SK-N-SH (cell line): ENCODE results near the gene SERTAD2. TPM values are rescaled to one million over a fixed set of nuclear protein-coding genes. Genes with fewer than 3 reads are reported as not detected.

Source experiments
- CTCF ChIA-PET: fragments of 300-600, 350-600 bp; formaldehyde crosslinking; extraction: SDS; loops from one replicate; lab custom pipeline; 2021; lab: Yijun Ruan, JAX
- POLR2A ChIA-PET: fragments of 350-600 bp; sonication (Branson Sonifier 250); formaldehyde crosslinking; extraction: SDS; loops from one replicate; lab custom pipeline; 2020; ENCODE audit warnings: antibody characterized with exemption, inconsistent platforms; lab: Yijun Ruan, JAX
- DNase-seq: peaks from one replicate; pipeline ENCODE4 v3.0.0; 2012
- H2AFZ ChIP-seq: fragments of 200-600 bp; sonication (generic); 2 replicates; pipeline ENCODE4 v1.8.1; 2016; ENCODE audit warnings: antibody characterized with exemption, mild to moderate bottlenecking, low read depth
- H3F3A ChIP-seq: fragments of 200-600 bp; sonication (generic); replicated peaks from 2 replicates; pipeline ENCODE3; 2016; ENCODE audit warnings: antibody characterized with exemption, mild to moderate bottlenecking; ENCODE audit not compliant: insufficient read depth
- H3K27ac ChIP-seq, 2 experiments: fragments of 200-500 bp in 1 of 2; fragments of 200-600 bp in 1 of 2; sonication (Bioruptor generic) in 1 of 2; sonication (generic), shearing (Covaris generic) in 1 of 2; 2 replicates each; pipeline versions ENCODE4 v1.5.1 to v1.6.1; 2014 to 2016; ENCODE audit warnings: low read depth in 2 of 2, inconsistent platforms in 1 of 2, low read length in 1 of 2, mild to moderate bottlenecking in 1 of 2, mixed read lengths in 1 of 2
- H3K27me3 ChIP-seq: fragments of 200-600 bp; sonication (generic), shearing (Covaris generic); 2 replicates; pipeline ENCODE4 v1.6.1; 2016; ENCODE audit warnings: mixed run types; ENCODE audit not compliant: insufficient read depth
- H3K36me3 ChIP-seq, 2 experiments: fragments of 200-500 bp in 1 of 2; fragments of 200-600 bp in 1 of 2; sonication (Bioruptor generic) in 1 of 2; sonication (generic) in 1 of 2; replicated peaks in 1 of 2; 2 replicates each; pipeline versions ENCODE3 to v1.5.1; 2014 to 2016; ENCODE audit warnings: low read length in 1 of 2, mild to moderate bottlenecking in 1 of 2; ENCODE audit not compliant: insufficient read depth in 2 of 2, control insufficient read depth in 1 of 2
- H3K4me1 ChIP-seq, 2 experiments: fragments of 200-500 bp in 1 of 2; fragments of 200-600 bp in 1 of 2; sonication (Bioruptor generic) in 1 of 2; sonication (generic), shearing (Covaris generic) in 1 of 2; 2 replicates each; pipeline versions ENCODE4 v1.5.1 to v1.6.1; 2014 to 2016; ENCODE audit warnings: low read depth in 1 of 2, low read length in 1 of 2, mixed run types in 1 of 2; ENCODE audit not compliant: insufficient read depth in 2 of 2, control insufficient read depth in 1 of 2
- H3K4me2 ChIP-seq: fragments of 200-600 bp; sonication (generic), shearing (Covaris generic); 2 replicates; pipeline ENCODE4 v1.6.1; 2017; ENCODE audit warnings: mixed run types
- H3K4me3 ChIP-seq, 2 experiments: fragments of 200-500 bp in 1 of 2; fragments of 200-600 bp in 1 of 2; sonication (Bioruptor generic) in 1 of 2; sonication (generic), shearing (Covaris generic) in 1 of 2; 2 replicates each; pipeline versions ENCODE4 v1.5.1 to v1.8.1; 2014 to 2016; ENCODE audit warnings: low read depth in 2 of 2, inconsistent platforms in 1 of 2, low read length in 1 of 2, mild to moderate bottlenecking in 1 of 2, mixed read lengths in 1 of 2, moderate library complexity in 1 of 2
- H3K79me2 ChIP-seq: fragments of 200-600 bp; sonication (generic); 2 replicates; pipeline ENCODE4 v1.8.1; 2017; ENCODE audit warnings: mild to moderate bottlenecking; ENCODE audit not compliant: insufficient read depth
- H3K9ac ChIP-seq: fragments of 200-600 bp; sonication (generic); 2 replicates; pipeline ENCODE4 v1.6.1; 2017; ENCODE audit warnings: mixed run types
- H3K9me2 ChIP-seq: fragments of 200-600 bp; sonication (generic); 2 replicates; pipeline ENCODE4 v1.6.1; 2017; ENCODE audit warnings: mixed run types
- H3K9me3 ChIP-seq: fragments of 200-600 bp; sonication (generic); 2 replicates; pipeline ENCODE4 v1.6.1; 2017; ENCODE audit warnings: mixed run types, mild to moderate bottlenecking, moderate library complexity
- H4K20me1 ChIP-seq: fragments of 200-600 bp; sonication (generic); 2 replicates; pipeline ENCODE4 v1.6.1; 2017; ENCODE audit warnings: mild to moderate bottlenecking, mixed run types; ENCODE audit not compliant: insufficient read depth
- CTCF ChIP-seq: fragments of 200-600 bp; sonication (generic); IDR thresholded peaks from 2 replicates; pipeline ENCODE4 v1.6.1; 2017; ENCODE audit warnings: antibody characterized with exemption, mild to moderate bottlenecking, moderate library complexity
- ELF1 ChIP-seq: IDR thresholded peaks from 2 replicates; pipeline ENCODE4 v1.4.0; 2012
- FOSL2 ChIP-seq: IDR thresholded peaks from 2 replicates; pipeline ENCODE4 v1.4.0; 2012; ENCODE audit warnings: low read depth, mild to moderate bottlenecking, moderate library complexity, borderline replicate concordance
- MAX ChIP-seq: IDR thresholded peaks from 2 replicates; pipeline ENCODE4 v1.4.0; 2012; ENCODE audit warnings: low read depth
- NFIC ChIP-seq: IDR thresholded peaks from 2 replicates; pipeline ENCODE4 v1.4.0; 2012; ENCODE audit warnings: borderline replicate concordance
- PBX3 ChIP-seq: IDR thresholded peaks from 2 replicates; pipeline ENCODE4; 2012
- POLR2AphosphoS5 ChIP-seq: IDR thresholded peaks from 2 replicates; pipeline ENCODE4 v1.6.1; 2012; ENCODE audit warnings: low read depth, low read length
- RAD21 ChIP-seq: IDR thresholded peaks from 2 replicates; pipeline ENCODE4 v1.6.1; 2012; ENCODE audit warnings: mild to moderate bottlenecking, low read length
- SMC3 ChIP-seq: IDR thresholded peaks from 2 replicates; pipeline ENCODE4 v1.6.1; 2012; ENCODE audit warnings: low read depth, low read length, improper control_type of control experiment
- TAF1 ChIP-seq: IDR thresholded peaks from 2 replicates; pipeline ENCODE4 v1.6.1; 2012; ENCODE audit warnings: low read depth, mild to moderate bottlenecking, low read length, moderate library complexity, borderline replicate concordance
- TEAD4 ChIP-seq: IDR thresholded peaks from 2 replicates; pipeline ENCODE4 v1.4.0; 2012; ENCODE audit warnings: mild to moderate bottlenecking, borderline replicate concordance; ENCODE audit not compliant: insufficient read depth
- YY1 ChIP-seq: IDR thresholded peaks from 2 replicates; pipeline ENCODE4 v1.4.0; 2012; ENCODE audit warnings: low read depth, mild to moderate bottlenecking
- WGBS: methylation state at CpG from one replicate; pipeline ENCODE4 v1.1.6; 2017; ENCODE audit warnings: low lambda C conversion rate; 5-methylcytosine and 5-hydroxymethylcytosine counted together
- polyA plus RNA-seq, 3 experiments: library from polyadenylated mRNA; depleted of rRNA; stranded (reverse); fragments of >200 nt; gene quantifications; 2 replicates each; pipeline ENCODE4 v1.2.3, GENCODE V29; 2012
- TF ChIP-seq, protein P1 (sequence below): IDR thresholded peaks from 2 replicates; pipeline ENCODE4 v1.6.1; 2012; ENCODE audit warnings: mild to moderate bottlenecking, low read depth, low read length, moderate library complexity
- TF ChIP-seq, protein P2 (sequence below): IDR thresholded peaks from 2 replicates; pipeline ENCODE4 v1.4.0; 2012; ENCODE audit warnings: low read depth, borderline replicate concordance

Gene SERTAD2
- polyA plus RNA-seq, 1 of the 3 experiments (the other 2 are of a cell fraction): 9.1 TPM

DNA sequence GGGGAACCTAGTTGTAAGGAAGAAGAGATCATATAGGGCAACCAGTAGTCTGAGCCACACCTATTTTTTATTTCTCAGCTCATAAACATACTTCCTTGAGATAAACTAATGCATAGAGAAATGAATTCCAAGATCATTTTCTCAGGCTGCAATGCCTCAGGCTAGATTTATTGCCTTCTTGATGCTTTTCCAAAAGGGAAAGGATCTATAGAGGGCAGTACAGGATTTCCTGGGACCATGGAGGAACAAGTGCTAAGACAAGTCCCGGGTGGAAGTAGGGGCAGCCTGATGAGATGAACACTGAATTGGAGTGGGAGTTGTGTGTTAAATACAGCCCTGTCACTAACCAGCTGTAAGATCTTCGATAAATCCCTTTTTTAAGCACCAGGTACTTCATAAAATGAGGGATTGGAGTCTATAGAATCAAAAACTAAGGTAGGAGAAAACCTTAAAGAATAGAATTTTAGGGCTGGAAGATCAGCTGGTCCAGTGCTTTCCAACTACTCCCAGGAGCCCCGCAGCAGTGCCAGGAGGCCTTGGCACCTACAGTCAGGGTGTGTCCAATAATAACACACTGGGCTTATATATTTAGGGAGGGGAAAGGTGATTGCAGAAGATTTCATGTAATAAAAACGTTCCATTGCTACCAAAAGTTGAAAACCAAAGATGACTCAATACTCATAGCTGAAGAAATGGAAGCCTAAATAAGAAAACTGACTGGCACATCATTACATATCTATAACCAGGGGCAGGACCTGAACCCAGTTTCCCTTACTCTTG is 58.1 kb downstream of the SERTAD2 start:
- ChIA-PET POLR2A (no interaction called here), CTCF (interaction anchor here (0.5 to 3.2 kb wide), 7 partner anchors 8 to 278 kb away, joined by 3 to 15 read pairs (median 3); no protein-coding TSS in a partner anchor)
- H3K27ac ChIP-seq: 0 out of 4 replicates have a peak overlapping the region, but pooled peaks of 1 of the 2 experiments have one; percentile 74
- H3K4me1 ChIP-seq: peaks cover 10 to 20% of the 10 kb centered on the region in 2 experiments; a peak in 1 of 4 replicates
- no peak overlapping the region for H3K4me3 ChIP-seq
- 72% methylated on average over 4 of the region's 4 CpGs for WGBS
- DNase-seq: no peak
- H3K4me2 ChIP-seq: no peak overlapping the region
- H2AFZ ChIP-seq: no peak overlapping the region
- H3K9ac ChIP-seq: no peak overlapping the region
- H4K20me1 ChIP-seq: no peaks in the 10 kb centered on the region
- H3F3A ChIP-seq: peaks cover 32% of the 10 kb centered on the region
- H3K79me2 ChIP-seq: no peaks in the 10 kb centered on the region
- TF ChIP-seq RAD21 (peak; percentile 60), MAX (no peak), SMC3 (peak; percentile 30), CTCF (peak; percentile 27)
- peaks cover 18 to 22% of the 10 kb centered on the region in 2 experiments for H3K36me3 ChIP-seq
- H3K9me3 ChIP-seq: no peaks in the 10 kb centered on the region
- no peaks in the 10 kb centered on the region for H3K9me2 ChIP-seq
- H3K27me3 ChIP-seq: no peaks in the 10 kb centered on the region

DNA sequence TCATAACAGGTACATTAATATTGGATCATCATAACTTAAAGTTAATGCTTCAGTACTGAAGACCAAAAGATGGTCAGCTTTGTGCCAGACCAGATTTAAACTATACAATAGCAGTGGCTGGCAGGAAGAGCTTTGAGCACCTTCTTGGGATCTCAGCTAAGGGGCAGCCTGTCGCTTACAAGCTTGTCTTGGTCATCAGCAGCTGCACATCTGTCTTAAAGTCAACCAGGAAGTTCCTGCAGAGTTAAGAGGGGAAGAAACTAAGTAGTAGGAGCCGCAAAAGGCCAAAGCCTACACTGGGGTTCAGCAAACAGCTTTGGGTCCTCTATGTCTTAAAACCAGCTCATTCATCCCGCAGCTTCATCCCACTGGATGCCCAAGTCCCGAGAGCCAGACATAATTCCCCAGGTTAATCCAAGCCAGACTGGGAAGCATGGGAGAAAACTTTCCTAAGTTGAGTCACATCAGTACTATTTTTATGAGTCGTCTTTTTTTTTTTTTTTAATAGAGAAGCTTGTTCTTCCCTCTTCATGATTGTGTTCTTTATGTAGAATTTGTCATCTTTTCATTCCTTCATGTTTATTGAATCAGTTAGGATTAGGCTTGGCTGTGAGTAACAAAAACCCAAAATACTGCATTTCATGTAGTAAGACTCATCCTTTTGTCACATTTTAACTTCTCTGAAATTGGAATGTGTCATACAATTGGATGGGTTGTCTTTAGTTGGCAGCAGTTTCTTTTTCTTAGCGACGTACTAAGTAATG is 59.3 kb downstream of the SERTAD2 start:
- WGBS: 51% methylated on average over 7 of the region's 7 CpGs
- TF ChIP-seq, protein P1, sequence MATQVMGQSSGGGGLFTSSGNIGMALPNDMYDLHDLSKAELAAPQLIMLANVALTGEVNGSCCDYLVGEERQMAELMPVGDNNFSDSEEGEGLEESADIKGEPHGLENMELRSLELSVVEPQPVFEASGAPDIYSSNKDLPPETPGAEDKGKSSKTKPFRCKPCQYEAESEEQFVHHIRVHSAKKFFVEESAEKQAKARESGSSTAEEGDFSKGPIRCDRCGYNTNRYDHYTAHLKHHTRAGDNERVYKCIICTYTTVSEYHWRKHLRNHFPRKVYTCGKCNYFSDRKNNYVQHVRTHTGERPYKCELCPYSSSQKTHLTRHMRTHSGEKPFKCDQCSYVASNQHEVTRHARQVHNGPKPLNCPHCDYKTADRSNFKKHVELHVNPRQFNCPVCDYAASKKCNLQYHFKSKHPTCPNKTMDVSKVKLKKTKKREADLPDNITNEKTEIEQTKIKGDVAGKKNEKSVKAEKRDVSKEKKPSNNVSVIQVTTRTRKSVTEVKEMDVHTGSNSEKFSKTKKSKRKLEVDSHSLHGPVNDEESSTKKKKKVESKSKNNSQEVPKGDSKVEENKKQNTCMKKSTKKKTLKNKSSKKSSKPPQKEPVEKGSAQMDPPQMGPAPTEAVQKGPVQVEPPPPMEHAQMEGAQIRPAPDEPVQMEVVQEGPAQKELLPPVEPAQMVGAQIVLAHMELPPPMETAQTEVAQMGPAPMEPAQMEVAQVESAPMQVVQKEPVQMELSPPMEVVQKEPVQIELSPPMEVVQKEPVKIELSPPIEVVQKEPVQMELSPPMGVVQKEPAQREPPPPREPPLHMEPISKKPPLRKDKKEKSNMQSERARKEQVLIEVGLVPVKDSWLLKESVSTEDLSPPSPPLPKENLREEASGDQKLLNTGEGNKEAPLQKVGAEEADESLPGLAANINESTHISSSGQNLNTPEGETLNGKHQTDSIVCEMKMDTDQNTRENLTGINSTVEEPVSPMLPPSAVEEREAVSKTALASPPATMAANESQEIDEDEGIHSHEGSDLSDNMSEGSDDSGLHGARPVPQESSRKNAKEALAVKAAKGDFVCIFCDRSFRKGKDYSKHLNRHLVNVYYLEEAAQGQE: no peak
- TF ChIP-seq, protein P2, sequence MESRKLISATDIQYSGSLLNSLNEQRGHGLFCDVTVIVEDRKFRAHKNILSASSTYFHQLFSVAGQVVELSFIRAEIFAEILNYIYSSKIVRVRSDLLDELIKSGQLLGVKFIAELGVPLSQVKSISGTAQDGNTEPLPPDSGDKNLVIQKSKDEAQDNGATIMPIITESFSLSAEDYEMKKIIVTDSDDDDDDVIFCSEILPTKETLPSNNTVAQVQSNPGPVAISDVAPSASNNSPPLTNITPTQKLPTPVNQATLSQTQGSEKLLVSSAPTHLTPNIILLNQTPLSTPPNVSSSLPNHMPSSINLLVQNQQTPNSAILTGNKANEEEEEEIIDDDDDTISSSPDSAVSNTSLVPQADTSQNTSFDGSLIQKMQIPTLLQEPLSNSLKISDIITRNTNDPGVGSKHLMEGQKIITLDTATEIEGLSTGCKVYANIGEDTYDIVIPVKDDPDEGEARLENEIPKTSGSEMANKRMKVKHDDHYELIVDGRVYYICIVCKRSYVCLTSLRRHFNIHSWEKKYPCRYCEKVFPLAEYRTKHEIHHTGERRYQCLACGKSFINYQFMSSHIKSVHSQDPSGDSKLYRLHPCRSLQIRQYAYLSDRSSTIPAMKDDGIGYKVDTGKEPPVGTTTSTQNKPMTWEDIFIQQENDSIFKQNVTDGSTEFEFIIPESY: no peak
- no peak; the same call in 1 of the 2 replicates for TF ChIP-seq NFIC
- TF ChIP-seq ELF1: no peak
- no peak for TF ChIP-seq POLR2AphosphoS5
- TF ChIP-seq YY1: no peak
- TF ChIP-seq PBX3: peak; percentile 18; the same call in 1 of the 2 replicates
- no peak for TF ChIP-seq TEAD4
- TF ChIP-seq FOSL2: peak; percentile 30; the same call in 1 of the 2 replicates
- TF ChIP-seq TAF1: no peak

More for the DNA sequence above, 59.3 kb downstream of the SERTAD2 start:
- H3K9ac ChIP-seq: no peak overlapping the region
- POLR2A ChIA-PET: no interaction called here
- peaks cover 26 to 34% of the 10 kb centered on the region in 2 experiments for H3K36me3 ChIP-seq
- no peaks in the 10 kb centered on the region for H4K20me1 ChIP-seq
- H3K9me3 ChIP-seq: no peaks in the 10 kb centered on the region
- no peak for DNase-seq
- CTCF ChIA-PET: interaction anchor here (0.6 to 3.2 kb wide), 7 partner anchors 7 to 278 kb away, joined by 3 to 15 read pairs (median 4); no protein-coding TSS in a partner anchor
- H3K9me2 ChIP-seq: no peaks in the 10 kb centered on the region
- no peak overlapping the region for H2AFZ ChIP-seq
- peaks cover 32% of the 10 kb centered on the region for H3F3A ChIP-seq
- H3K79me2 ChIP-seq: no peaks in the 10 kb centered on the region
- H3K4me1 ChIP-seq: peaks cover 4 to 20% of the 10 kb centered on the region in 2 experiments; a peak in 1 of 4 replicates
- H3K4me3 ChIP-seq: no peak overlapping the region
- peak overlapping the region in 1 of 2 experiments; percentile 74; a peak in 2 of 4 replicates for H3K27ac ChIP-seq
- H3K27me3 ChIP-seq: no peaks in the 10 kb centered on the region
- 0 out of 2 replicates have a peak overlapping the region, but pooled peaks have one; percentile 24 for H3K4me2 ChIP-seq
